A549 (cell line): ENCODE results near the gene CD53.

Source experiments
- CBX8 ChIP-seq: fragments of 200-600 bp; sonication (generic); IDR thresholded peaks from 2 replicates; pipeline ENCODE4 v1.6.1; 2016
- CTCF ChIP-seq: fragments of >200 bp; sonication (Bioruptor Twin); formaldehyde crosslinking; IDR thresholded peaks from 3 replicates; pipeline ENCODE4 v1.5.1; 2016
- HEYL ChIP-seq: fragments of 250-450 bp; sonication (Bioruptor Pico); IDR thresholded peaks from 2 replicates; pipeline ENCODE4 v1.8.0; 2021; ENCODE audit warnings: mild to moderate bottlenecking, moderate library complexity
- NPAS2 ChIP-seq: fragments of 250-450 bp; sonication (Bioruptor Pico); IDR thresholded peaks from 2 replicates; pipeline ENCODE4 v1.8.0; 2022; ENCODE audit warnings: mild to moderate bottlenecking, moderate library complexity, borderline replicate concordance
- PBX3 ChIP-seq: IDR thresholded peaks from 2 replicates; pipeline ENCODE4 v1.6.1; 2012
- RAD21 ChIP-seq, 2 experiments: fragments of >200 bp in 1 of 2; sonication (Bioruptor Twin) in 1 of 2; formaldehyde crosslinking in 1 of 2; IDR thresholded peaks in 1 of 2; conservative IDR thresholded peaks in 1 of 2; 2 replicates in 1 of 2; 3 replicates in 1 of 2; pipeline ENCODE4 v1.6.1; 2012 to 2018; ENCODE audit warnings: inconsistent platforms in 1 of 2
- RFX5 ChIP-seq: fragments of 450-650 bp; IDR thresholded peaks from 2 replicates; pipeline ENCODE4 v1.7.1; 2014; ENCODE audit warnings: antibody characterized with exemption, mild to moderate bottlenecking, moderate library complexity

- TF ChIP-seq HEYL (CRISPR knock-in tag) (no peak), NPAS2 (CRISPR knock-in tag) (no peak), RAD21 (conservative IDR thresholded peaks at IDR 0.05 in 1 of 2, IDR thresholded peaks at IDR 0.05 in 1 of 2) (no peak), CTCF (no peak), PBX3 (no peak), RFX5 (no peak), CBX8 (no peak)
These were observed 39.8 kb downstream of the CD53 start for GRCh38 chr1:110912784-110913183.
